K562 (cell line): Measurements from ENCODE around the gene SLC6A8. TPM values are rescaled to one million over a fixed set of nuclear protein-coding genes. Genes with fewer than 3 reads are reported as not detected.

Experiments used
- ATAC-seq: fragments of 200-7000 bp; cut with Tn5 transposase; 3 replicates; pipeline ENCODE4 v1.9.1; 2020; ENCODE audit warnings: moderate library complexity
- BruUV-seq: library from RNA; stranded (reverse); fragments of 400-500 nt; replicated peaks from 2 replicates; lab custom pipeline; 2021; lab: Mats Ljungman, UMichigan
- CTCF ChIA-PET: fragments of 300-600 bp; formaldehyde crosslinking; extraction: SDS; loops from one replicate; lab custom pipeline; 2021; ENCODE audit warnings: low intra/inter-chr PET ratio; lab: Yijun Ruan, JAX
- POLR2A ChIA-PET: fragments of 300-600, 350-650 bp; sonication (Branson Sonifier 250); formaldehyde crosslinking; extraction: SDS; loops from one replicate; lab custom pipeline; 2021; ENCODE audit warnings: antibody characterized with exemption, inconsistent platforms; lab: Yijun Ruan, JAX
- DNase-seq, 4 experiments: peaks; one replicate each; pipeline versions ENCODE4 v3.0.0 to v3.0.0-alpha.2; 2011 to 2018; ENCODE audit warnings: low spot score in 3 of 4, mixed read lengths in 3 of 4; ENCODE audit errors: extremely low read depth in 1 of 4
- FAIRE-seq: peaks from 2 replicates; lab custom pipeline; 2011; peaks lifted over from hg19 to GRCh38; lab: Jason Lieb, UNC
- H2AFZ ChIP-seq: 2 replicates; pipeline ENCODE4 v1.6.0; 2011; ENCODE audit warnings: low read depth, low read length, control low read depth, inconsistent platforms
- H3K27ac ChIP-seq: fragments of 200-600 bp; 3 replicates; pipeline ENCODE4 v1.8.0; 2011; ENCODE audit warnings: low read depth, mild to moderate bottlenecking, control low read depth, inconsistent platforms, low read length, moderate library complexity, mixed read lengths; ENCODE audit errors: extremely low read depth
- H3K27me3 ChIP-seq, 2 experiments: fragments of 300-600 bp in 1 of 2; 2 replicates in 1 of 2; 3 replicates in 1 of 2; pipeline versions ENCODE4 v1.6.0 to v1.8.0; 2011; ENCODE audit warnings: inconsistent platforms in 2 of 2, low read length in 2 of 2, mild to moderate bottlenecking in 1 of 2, mixed read lengths in 1 of 2, moderate library complexity in 1 of 2; ENCODE audit not compliant: control insufficient read depth in 2 of 2, insufficient read depth in 2 of 2
- H3K36me3 ChIP-seq: fragments of 300-600 bp; 3 replicates; pipeline ENCODE4 v1.8.0; 2011; ENCODE audit warnings: mild to moderate bottlenecking, low read length, inconsistent platforms; ENCODE audit not compliant: control insufficient read depth, insufficient read depth
- H3K4me1 ChIP-seq, 2 experiments: fragments of 200-600 bp in 1 of 2; replicated peaks in 1 of 2; 2 replicates in 1 of 2; 3 replicates in 1 of 2; pipeline versions ENCODE4 v1.5.1 to v1.8.0; 2011; ENCODE audit warnings: inconsistent platforms in 2 of 2, low read length in 2 of 2, mild to moderate bottlenecking in 1 of 2, mixed read lengths in 1 of 2, moderate library complexity in 1 of 2; ENCODE audit not compliant: control insufficient read depth in 2 of 2, insufficient read depth in 2 of 2
- H3K4me2 ChIP-seq: 2 replicates; pipeline ENCODE4 v1.6.1; 2011; ENCODE audit warnings: low read length, control low read depth, inconsistent platforms, mixed read lengths; ENCODE audit not compliant: insufficient read depth
- H3K4me3 ChIP-seq: fragments of 200-600 bp; sonication (generic), shearing (Covaris generic); 2 replicates; pipeline ENCODE4 v1.5.1; 2016; ENCODE audit warnings: control low read depth, inconsistent platforms
- H3K79me2 ChIP-seq: fragments of 200-600 bp; 3 replicates; pipeline ENCODE4 v1.8.0; 2011; ENCODE audit warnings: low read length, inconsistent platforms; ENCODE audit not compliant: control insufficient read depth, insufficient read depth
- H3K9ac ChIP-seq, 2 experiments: 2 replicates each; pipeline versions ENCODE4 v1.6.0 to v1.6.1; 2011; ENCODE audit warnings: low read depth in 2 of 2, low read length in 2 of 2, control low read depth in 1 of 2, inconsistent platforms in 1 of 2, mild to moderate bottlenecking in 1 of 2, mixed read lengths in 1 of 2; ENCODE audit not compliant: insufficient read depth in 1 of 2
- H3K9me1 ChIP-seq: one replicate; pipeline ENCODE4 v1.6.0; 2011; ENCODE audit warnings: inconsistent platforms, mild to moderate bottlenecking, low read length, moderate library complexity; ENCODE audit not compliant: control insufficient read depth, insufficient read depth
- H3K9me3 ChIP-seq: replicated peaks from 2 replicates; pipeline ENCODE4 v1.5.1; 2011; ENCODE audit warnings: low read depth, low read length, inconsistent platforms; ENCODE audit not compliant: control insufficient read depth, insufficient read depth
- H4K20me1 ChIP-seq: replicated peaks from 2 replicates; pipeline ENCODE4 v1.6.1; 2011; ENCODE audit warnings: low read length, inconsistent platforms, mixed read lengths; ENCODE audit not compliant: control insufficient read depth, insufficient read depth
- CBX1 ChIP-seq: sonication (generic); IDR thresholded peaks from 2 replicates; pipeline ENCODE4 v1.6.1; 2016; ENCODE audit warnings: antibody characterized with exemption, low read depth, mild to moderate bottlenecking
- CCNT2 ChIP-seq: IDR thresholded peaks from 2 replicates; pipeline ENCODE4 v1.6.1; 2011; ENCODE audit warnings: borderline replicate concordance, low read depth, mild to moderate bottlenecking, moderate library complexity, mixed read lengths, low read length; ENCODE audit not compliant: insufficient read length; ENCODE audit errors: extremely low read depth
- ELF4 ChIP-seq: fragments of 450-650 bp; formaldehyde crosslinking; IDR thresholded peaks from 2 replicates; pipeline ENCODE4 v1.4.0; 2022; ENCODE audit warnings: missing genetic modification characterization
- HMBOX1 ChIP-seq: sonication (generic); IDR thresholded peaks from 2 replicates; pipeline ENCODE4 v1.6.1; 2016
- KDM5B ChIP-seq: fragments of 200-600 bp; sonication (generic); IDR thresholded peaks from 2 replicates; pipeline ENCODE4 v1.6.1; 2012; ENCODE audit warnings: low read depth, mild to moderate bottlenecking, moderate library complexity, low read length, control low read depth, inconsistent platforms; ENCODE audit not compliant: insufficient replicate concordance
- MEF2A ChIP-seq: IDR thresholded peaks from 2 replicates; pipeline ENCODE4 v1.6.1; 2011; ENCODE audit warnings: low read depth, mild to moderate bottlenecking, low read length, moderate library complexity; ENCODE audit not compliant: control insufficient read depth
- PHF8 ChIP-seq: fragments of 200-600 bp; sonication (generic); IDR thresholded peaks from 2 replicates; pipeline ENCODE4 v1.6.1; 2012; ENCODE audit warnings: mixed run types, mild to moderate bottlenecking, inconsistent platforms, low read length, moderate library complexity, borderline replicate concordance
- POLR2G ChIP-seq: fragments of 200-400 bp; formaldehyde crosslinking; IDR thresholded peaks from 2 replicates; pipeline ENCODE4 v1.6.1; 2017; ENCODE audit warnings: low read depth, mild to moderate bottlenecking, antibody characterized with exemption, low read length, moderate library complexity
- POLR2H ChIP-seq: IDR thresholded peaks from 2 replicates; pipeline ENCODE4 v1.6.1; 2016; ENCODE audit warnings: missing genetic modification characterization, low read depth, mild to moderate bottlenecking, control low read depth, missing compliant biosample characterization, moderate library complexity
- RBFOX2 ChIP-seq: fragments of 200-400 bp; formaldehyde crosslinking; IDR thresholded peaks from 2 replicates; pipeline ENCODE4 v1.6.1; 2017; ENCODE audit warnings: low read depth, mild to moderate bottlenecking, low read length, moderate library complexity
- SAFB ChIP-seq: fragments of 200-400 bp; formaldehyde crosslinking; IDR thresholded peaks from 2 replicates; pipeline ENCODE4 v1.6.1; 2017; ENCODE audit warnings: low read depth, low read length, borderline replicate concordance
- SIN3A ChIP-seq, 2 experiments: fragments of 150-350 bp in 1 of 2; IDR thresholded peaks; 2 replicates each; pipeline ENCODE4 v1.6.1; 2011 to 2016; ENCODE audit warnings: borderline replicate concordance in 2 of 2, low read depth in 2 of 2, low read length in 2 of 2, mild to moderate bottlenecking in 2 of 2, moderate library complexity in 2 of 2; ENCODE audit not compliant: control insufficient read depth in 1 of 2
- WGBS: fragments of 100-300 bp; shearing (Covaris generic); methylation state at CpG from one replicate; pipeline ENCODE4 v1.1.6; 2016; ENCODE audit warnings: low coverage, mixed read lengths; ENCODE audit not compliant: insufficient coverage; ENCODE audit errors: missing lambda C conversion rate; 5-methylcytosine and 5-hydroxymethylcytosine counted together
- in situ Hi-C: fragments of 300-500 bp; cut with MboI; formaldehyde crosslinking; loops from 4 replicates; pipeline ENCODE4 v1.15.0; 2018; ENCODE audit warnings: inconsistent platforms, mixed read lengths
- intact Hi-C: fragments of 100-400 bp; cut with micrococcal nuclease; formaldehyde crosslinking; loops from 2 replicates; pipeline ENCODE4 v1.14.2; 2022
- polyA plus RNA-seq, 8 experiments: library from polyadenylated mRNA; depleted of rRNA in 4 of 8; stranded (reverse) in 5 of 8; unstranded in 3 of 8; fragments of >200 nt; fragmentation: Nextera tagmentation in 2 of 8; fragmentation: Illumina TruSeq in 1 of 8; extraction: Ambion mirVana in 2 of 8; extraction: Trizol in 1 of 8; gene quantifications; 2 replicates each; pipeline versions ENCODE4 v1.2.1 to v1.2.3, GENCODE V29; 2011 to 2014; ENCODE audit warnings: inconsistent platforms in 1 of 8, missing spikeins in 1 of 8
- total RNA-seq, 7 experiments: library from RNA; depleted of rRNA in 6 of 7; stranded (reverse); fragments of >200 nt in 6 of 7; fragmentation: Illumina TruSeq in 2 of 7; extraction: Trizol in 2 of 7; gene quantifications; 2 replicates each; pipeline versions ENCODE4 v1.2.1 to v1.2.3, GENCODE V29; 2011 to 2021; ENCODE audit warnings: low replicate concordance in 1 of 7
- TF ChIP-seq, protein P1 (sequence below): IDR thresholded peaks from 3 replicates; pipeline ENCODE4 v1.6.1; 2011; ENCODE audit warnings: borderline replicate concordance, mild to moderate bottlenecking, moderate library complexity; ENCODE audit not compliant: insufficient read length; ENCODE audit errors: extremely low read depth
- TF ChIP-seq, protein P2 (sequence below): sonication (generic); formaldehyde crosslinking; IDR thresholded peaks from 2 replicates; pipeline ENCODE4 v1.5.0; 2020; ENCODE audit warnings: missing genetic modification reagents

The SLC6A8 gene
- total and polyA plus RNA-seq, 9 of the 15 experiments (the other 6 are each of a cell fraction or from before 2014, with no cell fraction given): 0.68 to 144 (median 34.3) TPM

GRCh38 chrX:153688506-153688905 is 780 bp downstream of the SLC6A8 start:
- intact Hi-C loops: no loop called here

More at GRCh38 chrX:153688506-153688905, 780 bp downstream of the SLC6A8 start:
- peaks cover 37% of the 10 kb centered on the region; the same call in 1 of the 3 replicates for H3K36me3 ChIP-seq
- TF ChIP-seq KDM5B (peak; percentile 28), CBX1 (no peak), POLR2G (peak; percentile 66), ELF4 (no peak), POLR2H (tag) (no peak), HMBOX1 (no peak), PHF8 (peak; percentile 28; the same call in 1 of the 2 replicates), SIN3A (IDR thresholded peaks at IDR 0.05; ENCODE audit: borderline replicate concordance in 2 of 2, control insufficient read depth in 1 of 2, low read depth in 2 of 2, low read length in 2 of 2) (0 out of 4 replicates have a peak, but pooled peaks of 1 of the 2 experiments have one; percentile 7), CCNT2 (peak; percentile 8), SAFB (peak; percentile 65; the same call in 1 of the 2 replicates), RBFOX2 (peak; percentile 62), MEF2A (no peak)
- TF ChIP-seq, protein P1, sequence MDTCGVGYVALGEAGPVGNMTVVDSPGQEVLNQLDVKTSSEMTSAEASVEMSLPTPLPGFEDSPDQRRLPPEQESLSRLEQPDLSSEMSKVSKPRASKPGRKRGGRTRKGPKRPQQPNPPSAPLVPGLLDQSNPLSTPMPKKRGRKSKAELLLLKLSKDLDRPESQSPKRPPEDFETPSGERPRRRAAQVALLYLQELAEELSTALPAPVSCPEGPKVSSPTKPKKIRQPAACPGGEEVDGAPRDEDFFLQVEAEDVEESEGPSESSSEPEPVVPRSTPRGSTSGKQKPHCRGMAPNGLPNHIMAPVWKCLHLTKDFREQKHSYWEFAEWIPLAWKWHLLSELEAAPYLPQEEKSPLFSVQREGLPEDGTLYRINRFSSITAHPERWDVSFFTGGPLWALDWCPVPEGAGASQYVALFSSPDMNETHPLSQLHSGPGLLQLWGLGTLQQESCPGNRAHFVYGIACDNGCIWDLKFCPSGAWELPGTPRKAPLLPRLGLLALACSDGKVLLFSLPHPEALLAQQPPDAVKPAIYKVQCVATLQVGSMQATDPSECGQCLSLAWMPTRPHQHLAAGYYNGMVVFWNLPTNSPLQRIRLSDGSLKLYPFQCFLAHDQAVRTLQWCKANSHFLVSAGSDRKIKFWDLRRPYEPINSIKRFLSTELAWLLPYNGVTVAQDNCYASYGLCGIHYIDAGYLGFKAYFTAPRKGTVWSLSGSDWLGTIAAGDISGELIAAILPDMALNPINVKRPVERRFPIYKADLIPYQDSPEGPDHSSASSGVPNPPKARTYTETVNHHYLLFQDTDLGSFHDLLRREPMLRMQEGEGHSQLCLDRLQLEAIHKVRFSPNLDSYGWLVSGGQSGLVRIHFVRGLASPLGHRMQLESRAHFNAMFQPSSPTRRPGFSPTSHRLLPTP: no peak
- TF ChIP-seq, protein P2, sequence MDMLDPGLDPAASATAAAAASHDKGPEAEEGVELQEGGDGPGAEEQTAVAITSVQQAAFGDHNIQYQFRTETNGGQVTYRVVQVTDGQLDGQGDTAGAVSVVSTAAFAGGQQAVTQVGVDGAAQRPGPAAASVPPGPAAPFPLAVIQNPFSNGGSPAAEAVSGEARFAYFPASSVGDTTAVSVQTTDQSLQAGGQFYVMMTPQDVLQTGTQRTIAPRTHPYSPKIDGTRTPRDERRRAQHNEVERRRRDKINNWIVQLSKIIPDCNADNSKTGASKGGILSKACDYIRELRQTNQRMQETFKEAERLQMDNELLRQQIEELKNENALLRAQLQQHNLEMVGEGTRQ (CRISPR knock-in tag): no peak
- TF ChIP-seq, all 486 proteins: peak for 7
- peaks cover 13% of the 10 kb centered on the region for H4K20me1 ChIP-seq
- H3K9me3 ChIP-seq: peaks cover 1% of the 10 kb centered on the region; the same call in 1 of the 2 replicates
- H3K9me1 ChIP-seq: peaks cover 4% of the 10 kb centered on the region
- H3K27ac ChIP-seq: peak overlapping the region; percentile 66
- no peak for FAIRE-seq
- H2AFZ ChIP-seq: no peak overlapping the region
- peak in 1 of 4 experiments; percentile 19 for DNase-seq
- peaks cover 16 to 74% of the 10 kb centered on the region in 2 experiments; a peak in 4 of 5 replicates for H3K4me1 ChIP-seq
- H3K79me2 ChIP-seq: peaks cover 37% of the 10 kb centered on the region
- in situ Hi-C loops: no loop called here
- CTCF ChIA-PET: no interaction called here
- peak overlapping the region; percentile 51 for H3K4me3 ChIP-seq
- H3K27me3 ChIP-seq: no peaks in the 10 kb centered on the region
- H3K9ac ChIP-seq: peak overlapping the region; percentile 72 to 98; a peak in 3 of 4 replicates
- no peak for ATAC-seq
- H3K4me2 ChIP-seq: peak overlapping the region; percentile 32; the same call in 1 of the 2 replicates
- 0% methylated on average over 1 of the region's 57 CpGs for WGBS
- no TSS peak for BruUV-seq
- POLR2A ChIA-PET: no interaction called here
